HL-60/S4 treated with retinoic acid at 250 ng/mL for 4 days and 3 days (cell line): ENCODE results near the gene ZNF619.

ENCODE experiments used
- in situ Hi-C: fragments of 300-500 bp; cut with MboI; formaldehyde crosslinking; loops from 2 replicates; pipeline ENCODE4 v1.7.0; 2022; ENCODE audit warnings: low sequenced_read_pairs

Gene ZNF619

DNA sequence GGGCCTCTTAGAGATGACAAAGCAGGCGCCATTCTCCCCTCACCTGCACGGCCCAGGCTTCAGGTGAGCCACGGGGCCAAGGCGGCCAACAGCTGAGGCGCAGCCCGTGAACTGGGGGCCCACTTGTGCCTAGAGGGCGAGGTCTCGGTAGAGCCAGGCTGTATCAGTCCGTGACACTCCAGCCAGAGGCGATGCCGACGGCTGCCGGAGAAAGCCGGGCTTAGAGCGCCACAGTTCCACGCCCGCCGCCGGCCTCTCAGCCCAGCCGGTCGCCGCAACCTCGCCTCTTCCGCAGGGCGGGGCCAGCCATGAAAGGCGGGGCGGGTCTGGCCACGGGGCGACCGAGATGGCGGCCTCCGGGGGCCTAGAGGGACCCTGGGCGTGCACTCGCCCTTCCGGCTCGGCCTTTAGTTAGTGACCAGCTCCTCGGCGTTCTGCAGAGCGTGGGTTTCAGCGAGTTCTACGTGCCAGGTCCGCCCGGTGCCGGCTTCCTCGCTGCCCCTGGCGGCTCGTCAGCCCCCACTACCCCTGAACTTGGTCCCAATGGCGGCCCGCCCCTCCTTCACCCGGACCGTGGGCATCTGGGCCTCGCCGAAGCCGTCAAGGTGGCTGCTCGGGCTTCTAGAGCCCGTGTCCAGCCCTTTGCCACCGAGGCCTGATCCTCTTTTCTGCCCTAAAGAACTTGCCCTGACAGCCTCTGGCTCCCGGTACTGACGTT, 47.8 kb downstream of the ZNF619 start, which contains the start of gene ZNF621:
Gene ZNF621 (plus strand): TSS at position 393 of the 718 bp plus-strand sequence. CDS start 881 bp downstream, outside the sequence.
- in situ Hi-C loops = no loop called here

DNA sequence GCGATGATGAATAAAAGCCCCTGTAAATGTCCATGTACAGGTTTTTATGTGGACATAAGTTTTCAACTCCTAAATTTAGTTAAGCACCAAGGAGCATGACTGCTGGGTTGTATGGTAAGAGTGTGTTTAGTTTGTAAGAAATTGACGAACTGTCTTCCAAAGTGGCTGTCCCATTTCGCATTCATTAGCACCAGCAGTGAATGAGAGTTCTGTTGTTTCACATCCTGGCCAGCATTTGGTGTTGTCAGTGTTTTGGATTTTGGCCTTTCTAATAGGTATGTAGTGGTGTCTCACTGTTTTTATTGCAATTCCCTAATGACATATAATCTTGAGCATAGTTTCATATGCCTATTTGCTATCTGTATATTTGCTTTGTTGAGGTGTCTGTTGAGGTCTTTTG, 51.5 kb downstream of the ZNF619 start:
- in situ Hi-C loops = no loop called here

DNA sequence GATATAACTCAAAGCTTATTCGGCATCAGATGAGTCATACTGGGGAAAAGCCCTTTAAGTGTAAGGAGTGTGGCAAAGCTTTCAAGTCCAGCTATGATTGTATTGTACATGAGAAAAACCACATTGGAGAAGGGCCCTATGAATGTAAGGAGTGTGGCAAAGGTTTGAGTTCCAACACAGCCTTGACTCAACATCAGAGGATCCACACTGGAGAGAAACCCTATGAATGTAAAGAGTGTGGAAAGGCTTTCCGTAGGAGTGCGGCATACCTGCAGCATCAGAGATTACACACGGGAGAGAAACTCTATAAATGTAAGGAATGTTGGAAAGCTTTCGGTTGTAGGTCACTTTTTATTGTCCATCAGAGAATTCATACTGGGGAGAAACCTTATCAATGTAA, 55.3 kb downstream of the ZNF619 start:
- in situ Hi-C loops = no loop called here

DNA sequence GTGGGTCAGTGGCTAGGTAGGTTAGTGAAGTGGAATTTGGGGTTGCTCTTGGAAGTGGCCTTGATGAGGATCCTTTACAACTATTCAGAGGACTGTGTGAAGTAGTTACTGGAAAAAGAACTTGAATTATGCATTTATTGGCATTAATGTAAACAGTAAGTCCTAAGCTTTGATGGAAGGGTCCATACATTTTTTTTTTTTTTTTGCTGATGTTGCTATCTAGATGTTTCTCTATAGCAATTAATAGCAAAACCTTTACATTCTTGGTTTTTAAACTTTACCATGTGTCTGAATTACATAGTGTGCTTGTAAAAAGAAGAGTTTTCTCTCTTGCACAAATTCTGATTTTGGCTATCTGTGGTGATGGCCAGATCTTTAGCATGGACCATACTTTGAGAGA, 57.4 kb downstream of the ZNF619 start:
- in situ Hi-C loops = no loop called here
